UCSD-AML1 (cell line): Measurements from ENCODE around the gene SDK1.

Experiments
- DNase-seq: peaks from one replicate; lab custom pipeline; 2025; ENCODE audit not compliant: unreplicated experiment; lab: John Stamatoyannopoulos, UW

The SDK1 gene

DNA sequence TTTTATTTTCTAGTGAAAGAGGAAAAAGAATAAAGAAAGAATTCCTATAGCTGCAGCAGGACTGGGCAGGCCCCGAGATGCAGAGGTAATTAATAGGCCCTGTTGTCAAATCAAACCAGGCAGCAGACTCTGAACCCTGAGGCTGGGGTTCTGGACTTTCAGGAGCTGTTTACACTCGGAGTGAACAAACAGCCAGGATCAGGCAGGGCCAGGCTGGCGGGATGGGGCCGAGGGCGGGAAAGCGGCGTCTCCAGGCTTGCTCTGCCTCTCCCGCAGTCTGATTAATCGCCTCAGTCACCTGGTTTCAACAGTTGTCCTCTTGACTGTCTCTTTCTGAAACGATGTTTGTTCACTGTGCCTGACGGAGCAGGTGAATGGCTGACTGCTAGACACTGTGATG, 705.6 kb downstream of the SDK1 start:
- no peak for DNase-seq

GRCh38 chr7:4009211-4010060, 708.4 kb downstream of the SDK1 start:
- DNase-seq, result no peak

DNA sequence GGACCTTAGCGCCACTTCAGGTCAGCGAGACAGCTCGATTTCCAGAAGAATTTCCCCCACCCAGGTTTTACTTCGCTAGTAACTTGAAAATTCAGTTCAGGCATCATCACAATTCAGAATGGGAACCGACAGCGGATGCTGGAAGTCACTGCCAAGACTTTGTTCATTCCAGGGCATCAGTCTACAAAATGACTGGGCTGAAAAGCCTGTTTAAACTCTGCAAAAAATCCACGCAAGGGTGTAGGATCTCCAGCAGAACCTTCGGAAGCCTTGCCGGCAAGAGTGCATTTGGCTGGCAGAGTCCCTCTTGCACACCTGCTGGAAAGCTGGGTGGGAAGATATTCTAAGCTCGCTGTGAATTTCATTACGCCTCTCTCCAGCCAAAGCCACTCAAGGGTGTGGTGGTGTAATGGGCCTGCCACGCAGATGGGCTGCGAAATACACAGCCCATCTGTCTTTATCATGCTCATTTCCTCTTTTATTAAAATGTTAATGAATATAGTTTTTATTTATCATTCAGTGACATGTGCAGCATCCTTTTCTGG, 709.1 kb downstream of the SDK1 start:
- no peak for DNase-seq

DNA sequence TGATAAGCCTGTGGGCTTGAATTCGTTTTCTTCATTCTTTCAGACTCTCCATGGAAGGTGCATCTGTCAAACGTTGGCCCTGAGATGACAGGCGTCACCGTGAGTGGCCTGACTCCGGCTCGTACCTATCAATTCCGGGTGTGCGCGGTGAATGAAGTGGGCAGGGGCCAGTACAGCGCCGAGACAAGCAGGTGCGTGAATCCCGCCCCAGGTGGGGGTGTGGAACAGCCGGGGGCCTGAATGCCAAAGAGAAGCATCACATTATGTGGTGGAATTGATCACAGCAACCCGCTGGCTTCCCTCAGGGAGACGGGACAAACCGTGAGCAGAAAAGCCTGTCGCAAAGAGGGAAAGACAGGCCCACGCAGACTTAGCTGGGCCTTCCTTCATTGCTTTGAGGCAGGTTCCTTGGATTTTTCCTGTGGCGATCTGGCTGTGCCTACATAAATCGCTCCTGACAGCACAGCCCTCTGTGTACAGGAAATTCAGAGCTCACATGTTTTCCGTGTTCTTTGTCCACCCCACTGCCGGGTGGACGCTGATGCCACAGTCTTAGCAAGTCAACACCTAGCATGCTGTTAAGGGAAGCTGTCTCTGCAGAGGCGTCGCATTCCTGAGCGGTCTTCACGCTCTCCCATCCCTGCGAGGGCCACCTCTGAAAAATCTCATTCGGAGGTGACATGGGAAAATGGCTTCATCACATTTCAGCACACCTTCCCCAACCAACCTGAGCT, 710.0 kb downstream of the SDK1 start:
- no peak for DNase-seq

GRCh38 chr7:4013793-4014192, 712.7 kb downstream of the SDK1 start:
- no peak for DNase-seq

DNA sequence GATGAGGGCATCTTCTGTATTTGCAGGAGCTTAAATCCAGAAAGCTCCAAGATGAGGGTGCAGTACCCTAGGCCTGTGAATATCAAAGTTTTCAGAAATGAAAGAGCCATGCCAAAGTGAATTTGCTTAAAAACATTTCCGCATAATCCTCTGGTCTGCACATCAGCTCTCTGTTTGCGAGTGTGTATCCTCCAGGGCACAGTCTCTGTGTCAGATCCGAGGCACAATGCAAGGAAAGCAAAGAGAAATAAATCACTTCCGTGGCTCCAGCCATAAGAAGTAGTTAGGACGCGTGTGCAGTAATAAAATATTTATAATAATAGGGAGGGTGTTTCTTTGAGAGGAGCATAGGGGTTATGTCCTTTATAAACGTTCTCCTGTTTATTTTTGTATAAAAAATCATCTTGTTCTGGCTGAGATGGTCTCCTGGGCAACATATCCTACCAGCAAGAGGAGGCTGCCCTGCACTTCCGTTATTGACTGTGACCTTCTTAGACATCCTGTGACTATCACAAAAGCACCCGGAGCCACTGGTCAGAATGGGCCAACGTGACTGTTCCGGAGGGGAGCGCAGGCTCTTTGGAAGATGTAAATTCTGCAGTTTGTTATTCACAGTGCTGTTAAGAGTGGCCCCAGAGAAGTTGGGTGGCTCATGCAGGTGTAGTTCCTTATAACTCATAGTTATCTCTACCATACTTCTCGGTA, 713.4 kb downstream of the SDK1 start:
- DNase-seq, result no peak

DNA sequence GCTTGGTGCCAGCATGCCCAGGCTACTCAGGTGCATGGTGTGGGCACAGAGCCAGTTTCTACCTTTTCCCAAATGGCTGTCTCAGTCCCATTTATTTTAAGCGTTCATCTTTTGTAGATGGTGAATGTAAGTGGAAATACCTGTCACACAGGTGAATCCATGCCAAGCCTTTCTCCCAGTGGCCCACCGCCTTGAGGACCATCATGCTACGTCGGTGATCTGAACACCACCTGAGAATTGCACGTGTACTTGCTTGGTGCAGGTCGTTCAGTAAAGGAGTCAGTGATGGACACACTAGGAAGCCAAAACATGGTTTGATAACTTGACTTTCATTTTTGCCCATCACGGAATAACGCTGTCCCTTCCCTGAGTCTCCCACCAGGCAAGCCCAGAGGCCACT, 714.3 kb downstream of the SDK1 start:
- no peak for DNase-seq

- DNase-seq, result no peak
Measured at GRCh38 chr7:4015996-4016395, 714.9 kb downstream of the SDK1 start.

DNA sequence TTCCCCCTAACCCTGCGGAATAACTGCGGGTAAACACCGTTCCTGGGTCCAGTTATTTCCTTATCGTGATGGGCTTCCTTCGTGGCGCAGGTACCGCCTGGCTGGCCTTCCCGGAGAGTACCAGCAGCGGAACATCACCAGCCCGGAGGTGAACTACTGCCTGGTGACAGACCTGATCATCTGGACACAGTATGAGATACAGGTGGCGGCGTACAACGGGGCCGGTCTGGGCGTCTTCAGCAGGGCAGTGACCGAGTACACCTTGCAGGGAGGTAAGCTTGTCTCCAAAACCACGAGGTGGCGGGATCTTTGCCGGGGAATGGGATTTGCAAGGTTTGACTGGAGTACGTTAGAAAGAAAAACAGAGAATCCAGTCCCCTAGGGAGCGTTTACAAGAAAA, 716.0 kb downstream of the SDK1 start:
- no peak for DNase-seq

- DNase-seq, result no peak
Measured at GRCh38 chr7:4017785-4018184, 716.7 kb downstream of the SDK1 start.

DNA sequence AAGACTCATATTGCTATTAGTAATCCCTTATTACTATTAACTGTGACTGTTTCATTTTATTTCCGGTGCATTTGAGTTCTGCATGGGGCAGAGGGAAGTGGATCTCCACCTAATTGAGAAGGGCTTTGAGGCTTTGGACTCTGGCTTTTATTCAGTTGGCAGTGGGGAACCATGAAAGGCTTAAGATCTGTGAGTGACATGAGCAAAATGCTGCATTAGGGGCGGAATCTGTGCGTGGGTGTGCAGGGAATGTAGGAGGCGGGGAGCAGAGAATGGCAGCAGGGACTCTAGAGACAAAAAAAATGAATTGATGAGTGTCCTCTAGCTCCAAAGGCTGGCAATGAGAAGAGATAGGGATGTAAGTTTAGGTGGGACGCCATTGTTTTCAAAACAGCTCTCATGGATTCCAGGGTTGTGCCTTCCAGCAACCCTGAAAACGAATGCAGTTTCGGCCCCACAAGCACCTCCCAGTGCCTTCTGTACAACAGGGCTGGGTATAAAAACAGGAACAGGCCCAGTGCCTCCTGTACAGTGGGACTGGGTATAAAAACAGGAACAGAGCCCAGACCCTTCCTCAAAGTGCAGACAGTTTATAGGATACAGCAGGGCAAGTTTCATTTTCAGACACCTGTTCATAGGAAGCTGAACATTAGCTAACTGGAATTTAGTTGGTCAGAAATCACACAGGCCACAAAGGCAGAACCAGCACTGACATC, 717.7 kb downstream of the SDK1 start:
- no peak for DNase-seq

DNA sequence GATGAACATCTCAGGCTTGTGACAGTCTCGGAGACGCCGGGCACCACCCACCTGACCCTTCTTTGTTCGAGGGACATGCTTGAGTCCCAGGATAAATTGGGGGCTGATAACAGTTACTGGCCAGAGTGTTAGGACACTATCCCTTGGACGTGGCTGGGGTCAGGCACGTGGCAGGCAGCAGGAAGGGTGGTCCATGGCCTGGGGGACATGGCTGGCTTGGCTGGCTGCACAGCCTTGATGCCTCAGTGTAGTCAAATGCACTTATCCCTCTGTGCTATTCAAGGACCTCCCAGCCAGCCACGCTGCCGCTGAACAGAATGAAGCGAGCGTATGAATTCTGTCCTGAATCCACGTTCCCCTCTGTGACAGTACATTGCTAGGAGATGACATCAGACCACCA, 719.0 kb downstream of the SDK1 start:
- DNase-seq, result no peak

GRCh38 chr7:4021413-4021812, 720.4 kb downstream of the SDK1 start:
- no peak for DNase-seq

GRCh38 chr7:4022265-4022664, 721.2 kb downstream of the SDK1 start:
- DNase-seq, result no peak

GRCh38 chr7:4023502-4023901, 722.5 kb downstream of the SDK1 start:
- DNase-seq, result no peak

DNA sequence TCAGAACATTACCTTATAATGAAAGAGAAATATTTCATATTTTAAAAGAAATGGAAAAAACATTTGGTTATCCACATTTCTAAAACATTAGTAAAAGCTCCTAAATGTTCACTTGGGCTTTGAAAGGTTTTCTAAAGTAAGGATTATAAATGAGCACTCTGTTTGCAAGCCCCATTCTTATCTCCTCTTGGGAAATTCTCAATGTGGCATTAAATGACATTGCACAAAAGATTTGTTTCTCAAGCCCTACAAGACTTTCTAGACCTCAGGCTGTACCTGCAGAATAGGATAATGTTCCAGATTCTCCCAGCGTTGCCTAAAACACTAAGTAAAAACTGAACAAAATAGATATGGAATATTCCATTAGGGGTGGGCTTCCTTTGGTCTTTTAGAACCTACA, 723.1 kb downstream of the SDK1 start:
- no peak for DNase-seq

DNA sequence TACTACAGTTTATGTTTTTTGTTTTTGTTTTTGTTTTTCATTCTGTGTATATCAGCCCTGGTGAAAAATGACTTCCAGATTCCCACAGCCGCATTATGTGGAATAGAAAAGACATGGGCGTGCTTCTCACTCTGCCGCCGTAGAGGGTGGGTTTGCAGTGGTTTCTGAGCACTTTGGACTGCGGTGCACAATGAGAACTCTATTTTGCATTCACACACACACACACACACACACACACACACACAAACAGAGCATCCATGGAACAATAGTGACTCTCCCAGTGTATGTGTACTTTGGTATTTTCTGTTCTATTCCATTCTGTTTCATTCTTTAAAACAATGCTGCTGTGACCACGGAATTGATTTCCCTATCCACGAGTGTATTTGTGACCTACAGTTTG, 723.8 kb downstream of the SDK1 start:
- DNase-seq, result no peak

DNA sequence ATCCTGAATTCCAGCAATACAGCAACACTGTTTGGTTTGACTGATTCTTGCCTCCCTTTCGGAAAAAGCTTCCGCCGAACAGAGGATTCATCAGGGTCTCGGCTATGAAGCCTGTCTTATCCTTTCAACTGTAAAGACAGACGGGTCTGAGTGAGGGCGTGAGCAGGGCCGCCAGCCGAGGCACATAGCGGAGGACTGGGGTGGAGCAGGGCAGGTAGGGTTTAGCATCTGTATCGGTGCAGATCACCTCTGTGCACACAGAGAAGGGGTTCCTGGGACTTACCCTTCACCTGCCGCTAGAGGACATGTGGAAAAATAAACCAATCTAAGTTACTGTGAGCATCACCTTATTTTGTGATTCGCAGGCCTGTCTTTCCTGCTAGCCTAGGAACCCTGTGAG, 724.2 kb downstream of the SDK1 start:
- DNase-seq, result no peak

GRCh38 chr7:4025694-4026615, 724.9 kb downstream of the SDK1 start:
- no peak for DNase-seq

DNA sequence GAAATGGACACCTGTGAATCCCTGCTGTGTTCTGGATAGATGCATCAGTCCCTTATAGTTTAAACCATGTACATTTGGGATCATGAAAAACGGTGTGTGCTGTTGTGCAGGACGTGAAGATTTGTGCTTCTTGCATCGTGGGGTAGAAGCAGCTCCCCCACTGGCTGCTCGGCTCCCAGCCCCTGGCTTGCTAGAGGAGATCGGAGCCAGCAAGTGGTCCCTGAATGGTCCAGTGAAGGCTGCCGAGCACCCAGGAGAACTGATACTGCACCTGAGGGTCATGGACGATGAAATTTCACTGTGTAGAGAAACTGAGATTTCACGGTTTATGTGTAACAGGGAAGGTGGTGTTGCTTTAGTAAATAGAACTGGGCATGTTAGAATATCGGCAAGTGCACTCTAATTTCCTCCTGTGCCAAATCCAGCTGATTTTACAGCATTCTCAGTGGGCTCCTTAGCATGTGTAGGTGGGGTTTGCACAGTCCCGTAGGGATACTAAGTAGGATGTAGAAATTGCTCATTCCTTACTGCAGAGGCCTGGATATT, 726.0 kb downstream of the SDK1 start:
- DNase-seq, result no peak
